GM19324 (cell line): ENCODE results near the gene GGACT.
A peak's percentile ranks its signal among the peaks of the same experiment; 100 is the strongest.
"Not testable (repeated sequence)": the region's sequence is repeated elsewhere in the genome, so short reads cannot be mapped to it uniquely, and the experiment has no call there.

Experiments
- ATAC-seq: cut with Tn5 transposase; IDR thresholded peaks from one replicate; pipeline ENCODE4 v1.9.1; 2021; ENCODE audit warnings: mild to moderate bottlenecking, moderate library complexity; ENCODE audit not compliant: unreplicated experiment, low FRiP score

GGACT gene

GRCh38 chr13:100602493-100603111, 14.0 kb upstream of the GGACT start:
- ATAC-seq = no peak

GRCh38 chr13:100601716-100602115, 13.1 kb upstream of the GGACT start:
- ATAC-seq = no peak

GRCh38 chr13:100600915-100601314, 12.3 kb upstream of the GGACT start:
- no peak for ATAC-seq

GRCh38 chr13:100600461-100600860, 11.9 kb upstream of the GGACT start:
- ATAC-seq = no peak

- no peak for ATAC-seq
Observed at GRCh38 chr13:100597253-100597652, 8.7 kb upstream of the GGACT start.

GRCh38 chr13:100596516-100596915, 7.9 kb upstream of the GGACT start:
- ATAC-seq = no peak

- no peak for ATAC-seq
Observed at GRCh38 chr13:100594731-100595130, 6.1 kb upstream of the GGACT start.

GRCh38 chr13:100594255-100594654, 5.7 kb upstream of the GGACT start:
- ATAC-seq = no peak

GRCh38 chr13:100589178-100589725, 663 bp upstream of the GGACT start:
- ATAC-seq = no peak

- no peak for ATAC-seq
Observed at GRCh38 chr13:100584896-100585295, 3.7 kb downstream of the GGACT start.

GRCh38 chr13:100581504-100581903, 7.1 kb downstream of the GGACT start:
- no peak for ATAC-seq

- no peak for ATAC-seq
Observed at GRCh38 chr13:100581030-100581429, 7.6 kb downstream of the GGACT start.

- ATAC-seq = no peak
Observed at GRCh38 chr13:100580045-100580444, 8.5 kb downstream of the GGACT start.

GRCh38 chr13:100577239-100577638, 11.3 kb downstream of the GGACT start:
- ATAC-seq = not testable (repeated sequence)

GRCh38 chr13:100573121-100573520, 15.5 kb downstream of the GGACT start:
- peak; percentile 82 for ATAC-seq

GRCh38 chr13:100566543-100566942, 22.0 kb downstream of the GGACT start:
- ATAC-seq = no peak

GRCh38 chr13:100565286-100565685, 23.3 kb downstream of the GGACT start:
- ATAC-seq = no peak

- no peak for ATAC-seq
Observed at GRCh38 chr13:100564444-100565223, 24.0 kb downstream of the GGACT start.

GRCh38 chr13:100563779-100564178, 24.8 kb downstream of the GGACT start:
- no peak for ATAC-seq

- ATAC-seq = no peak
Observed at GRCh38 chr13:100561599-100562204, 26.9 kb downstream of the GGACT start.

- no peak for ATAC-seq
Observed at GRCh38 chr13:100561158-100561499, 27.5 kb downstream of the GGACT start.
